Glutamatergic neuron (in vitro differentiated cells): ENCODE data around the gene SRRM4. TPM values are rescaled to one million over a fixed set of nuclear protein-coding genes. Genes with fewer than 3 reads are reported as not detected.

Experiments
- DNase-seq: peaks from one replicate; pipeline ENCODE4 v3.0.0; 2022
- H3K27ac Mint-ChIP-seq: one replicate; pipeline ENCODE4 v1.8.0; 2020; ENCODE audit warnings: mild to moderate bottlenecking, mixed read lengths, inconsistent platforms; ENCODE audit not compliant: unreplicated experiment
- H3K27me3 Mint-ChIP-seq: one replicate; pipeline ENCODE4 v1.8.0; 2020; ENCODE audit warnings: mild to moderate bottlenecking, moderate library complexity, mixed read lengths, inconsistent platforms; ENCODE audit not compliant: unreplicated experiment
- H3K36me3 Mint-ChIP-seq: one replicate; pipeline ENCODE4 v1.8.0; 2020; ENCODE audit warnings: mild to moderate bottlenecking, mixed read lengths, inconsistent platforms; ENCODE audit not compliant: unreplicated experiment
- H3K4me1 Mint-ChIP-seq: one replicate; pipeline ENCODE4 v1.8.0; 2020; ENCODE audit warnings: mild to moderate bottlenecking, low read depth, mixed read lengths, inconsistent platforms; ENCODE audit not compliant: unreplicated experiment
- H3K4me3 Mint-ChIP-seq: one replicate; pipeline ENCODE4 v1.8.0; 2020; ENCODE audit warnings: mild to moderate bottlenecking, mixed read lengths, inconsistent platforms; ENCODE audit not compliant: unreplicated experiment
- H3K9me3 Mint-ChIP-seq: one replicate; pipeline ENCODE4 v1.8.0; 2020; ENCODE audit warnings: mild to moderate bottlenecking, moderate library complexity, mixed read lengths, inconsistent platforms; ENCODE audit not compliant: unreplicated experiment
- total RNA-seq: library from RNA; stranded (reverse); fragmentation: NEBNext Ultra II Directional; extraction: Animal tissue kit (Norgen Biotek cat#: 25700); gene quantifications from one replicate; pipeline ENCODE4 v1.2.1, GENCODE V29; 2021; ENCODE audit not compliant: unreplicated experiment
- TF ChIP-seq, protein P1 (sequence below): fragments of 200-600 bp; sonication (generic); IDR thresholded peaks from one replicate; pipeline ENCODE4 v1.5.0; 2021; ENCODE audit not compliant: partially characterized antibody, unreplicated experiment

SRRM4 gene
- total RNA-seq, 1 donor from 2014 or later, result 183 TPM

GRCh38 chr12:119200601-119201000 is 219.3 kb downstream of the SRRM4 start:
- no peak for DNase-seq
- no peaks in the 10 kb centered on the region for H3K36me3 Mint-ChIP-seq
- TF ChIP-seq, protein P1, sequence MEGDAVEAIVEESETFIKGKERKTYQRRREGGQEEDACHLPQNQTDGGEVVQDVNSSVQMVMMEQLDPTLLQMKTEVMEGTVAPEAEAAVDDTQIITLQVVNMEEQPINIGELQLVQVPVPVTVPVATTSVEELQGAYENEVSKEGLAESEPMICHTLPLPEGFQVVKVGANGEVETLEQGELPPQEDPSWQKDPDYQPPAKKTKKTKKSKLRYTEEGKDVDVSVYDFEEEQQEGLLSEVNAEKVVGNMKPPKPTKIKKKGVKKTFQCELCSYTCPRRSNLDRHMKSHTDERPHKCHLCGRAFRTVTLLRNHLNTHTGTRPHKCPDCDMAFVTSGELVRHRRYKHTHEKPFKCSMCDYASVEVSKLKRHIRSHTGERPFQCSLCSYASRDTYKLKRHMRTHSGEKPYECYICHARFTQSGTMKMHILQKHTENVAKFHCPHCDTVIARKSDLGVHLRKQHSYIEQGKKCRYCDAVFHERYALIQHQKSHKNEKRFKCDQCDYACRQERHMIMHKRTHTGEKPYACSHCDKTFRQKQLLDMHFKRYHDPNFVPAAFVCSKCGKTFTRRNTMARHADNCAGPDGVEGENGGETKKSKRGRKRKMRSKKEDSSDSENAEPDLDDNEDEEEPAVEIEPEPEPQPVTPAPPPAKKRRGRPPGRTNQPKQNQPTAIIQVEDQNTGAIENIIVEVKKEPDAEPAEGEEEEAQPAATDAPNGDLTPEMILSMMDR, result no peak
- H3K4me3 Mint-ChIP-seq, result no peak overlapping the region
- H3K27me3 Mint-ChIP-seq, result peaks cover 9% of the 10 kb centered on the region
- H3K27ac Mint-ChIP-seq, result no peak overlapping the region
- peaks cover 3% of the 10 kb centered on the region for H3K4me1 Mint-ChIP-seq
- no peaks in the 10 kb centered on the region for H3K9me3 Mint-ChIP-seq

DNA sequence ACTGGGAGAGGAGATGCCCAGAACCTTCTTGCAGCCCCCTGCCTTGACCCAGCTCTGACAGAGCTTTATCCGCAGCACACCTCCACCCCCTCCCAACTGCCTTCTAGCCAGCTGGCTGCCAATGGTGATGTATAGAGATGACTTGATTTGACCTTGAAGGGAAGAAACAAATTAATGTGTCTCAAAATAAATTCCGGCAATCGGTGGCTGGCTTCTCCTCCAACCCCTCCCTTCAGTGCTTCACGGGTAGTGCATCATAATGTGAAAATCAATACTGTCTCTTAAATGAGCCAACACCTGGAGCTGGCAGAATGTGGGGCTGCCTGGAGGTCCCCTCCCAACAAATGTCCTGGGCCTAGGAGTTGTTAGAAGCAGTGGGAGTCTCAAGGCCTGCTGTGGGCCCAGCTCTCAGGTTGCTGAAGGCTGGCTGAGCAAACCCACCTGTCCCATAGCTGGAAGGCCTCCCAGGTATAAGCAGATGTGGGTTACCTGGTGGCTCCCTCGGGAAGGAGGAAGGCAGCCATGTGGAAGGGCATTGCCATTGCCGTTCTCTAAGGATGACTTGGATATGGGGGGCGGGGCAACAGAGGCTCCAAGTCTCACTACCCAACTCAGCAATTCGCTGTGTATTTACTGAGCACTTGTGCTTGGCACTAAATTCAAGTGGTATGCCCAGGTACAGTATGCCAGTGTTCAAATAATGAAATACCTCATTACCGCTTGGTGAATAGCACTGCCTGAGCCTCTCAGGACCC is 220.6 kb downstream of the SRRM4 start:
- TF ChIP-seq, protein P1, result no peak
- H3K27me3 Mint-ChIP-seq, result peaks cover 9% of the 10 kb centered on the region
- no peak for DNase-seq
- H3K4me1 Mint-ChIP-seq, result peaks cover 3% of the 10 kb centered on the region
- H3K4me3 Mint-ChIP-seq, result no peak overlapping the region
- H3K9me3 Mint-ChIP-seq, result no peaks in the 10 kb centered on the region
- H3K27ac Mint-ChIP-seq, result no peak overlapping the region
- no peaks in the 10 kb centered on the region for H3K36me3 Mint-ChIP-seq

GRCh38 chr12:119202544-119202943 is 221.2 kb downstream of the SRRM4 start:
- H3K4me3 Mint-ChIP-seq, result no peak overlapping the region
- H3K27me3 Mint-ChIP-seq, result peaks cover 11% of the 10 kb centered on the region
- peaks cover 3% of the 10 kb centered on the region for H3K4me1 Mint-ChIP-seq
- no peak overlapping the region for H3K27ac Mint-ChIP-seq
- no peaks in the 10 kb centered on the region for H3K9me3 Mint-ChIP-seq
- H3K36me3 Mint-ChIP-seq, result no peaks in the 10 kb centered on the region
- TF ChIP-seq, protein P1, result no peak
- DNase-seq, result no peak

DNA sequence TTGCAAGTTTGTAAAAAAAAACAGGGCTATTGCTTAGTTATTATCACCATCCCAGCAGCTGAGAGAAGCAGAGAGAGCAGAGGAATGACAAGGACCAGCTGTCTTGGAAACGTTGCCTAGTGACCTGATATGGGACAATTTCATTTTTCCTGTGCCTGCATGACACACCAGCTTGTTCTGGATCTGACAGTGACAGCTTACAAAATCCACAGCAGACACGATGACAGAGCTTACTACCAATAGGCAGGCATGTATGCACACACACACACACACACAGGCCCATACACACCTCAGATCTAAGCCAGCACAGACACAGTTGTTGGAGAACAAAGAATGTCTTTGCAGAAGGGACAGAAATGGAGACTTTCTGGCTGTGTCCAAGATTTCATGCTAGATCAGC is 222.8 kb downstream of the SRRM4 start:
- Mint-ChIP-seq H3K27ac (no peak overlapping the region), H3K27me3 (peaks cover 14% of the 10 kb centered on the region), H3K36me3 (no peaks in the 10 kb centered on the region), H3K9me3 (no peaks in the 10 kb centered on the region), H3K4me1 (peaks cover 4% of the 10 kb centered on the region), H3K4me3 (no peak overlapping the region)
- TF ChIP-seq, protein P1, result no peak
- DNase-seq, result no peak

DNA sequence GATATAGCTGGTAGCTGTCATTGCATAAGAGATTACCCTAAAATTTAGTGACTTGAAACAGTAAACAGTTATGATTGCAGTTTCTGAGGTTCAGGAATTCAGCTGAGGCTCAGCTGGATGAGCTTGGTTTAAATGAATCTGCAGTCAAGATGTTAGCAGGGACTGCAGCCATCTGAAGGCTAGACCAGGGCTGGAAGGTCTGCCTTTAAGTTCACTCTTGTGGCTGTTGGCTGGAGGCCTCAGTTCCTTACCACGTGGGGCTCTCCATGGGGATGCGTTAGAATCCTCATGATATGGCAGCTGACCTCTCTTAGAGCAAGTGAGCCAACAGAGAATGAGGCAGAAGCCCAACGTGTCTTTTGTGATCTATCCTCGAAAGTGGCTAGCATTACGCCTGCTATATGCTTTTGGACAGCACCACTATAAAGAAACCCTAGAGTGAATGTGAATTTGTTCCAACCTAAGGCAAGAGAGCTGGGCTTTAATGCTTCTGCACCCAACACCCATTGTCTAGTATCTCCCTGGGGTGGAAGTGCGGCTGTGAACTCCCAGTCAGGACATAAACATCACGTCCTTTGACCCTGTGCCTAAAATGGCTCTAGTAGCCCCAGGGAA is 223.4 kb downstream of the SRRM4 start:
- Mint-ChIP-seq H3K27me3 (peaks cover 14% of the 10 kb centered on the region), H3K27ac (no peak overlapping the region), H3K9me3 (no peaks in the 10 kb centered on the region), H3K4me1 (peaks cover 4% of the 10 kb centered on the region), H3K4me3 (no peak overlapping the region), H3K36me3 (no peaks in the 10 kb centered on the region)
- TF ChIP-seq, protein P1, result no peak
- DNase-seq, result no peak
